BLaER1 treated with 17β-estradiol and CSF1 and Interleukin-3, amounts not matched to agents 10 nM and 100 nM (cell line): Measurements from ENCODE around the gene PRMT5.
A peak's percentile ranks its signal among the peaks of the same experiment; 100 is the strongest.

Experiments used
- H3K27ac ChIP-seq, 11 experiments: shearing (Covaris generic); formaldehyde crosslinking; 2 replicates each; pipeline ENCODE4 v1.8.1; 2022
- H3K27me3 ChIP-seq, 11 experiments: shearing (Covaris generic); formaldehyde crosslinking; 2 replicates each; pipeline ENCODE4 v1.8.1; 2022
- H3K36me3 ChIP-seq, 11 experiments: shearing (Covaris generic); formaldehyde crosslinking; 2 replicates each; pipeline ENCODE4 v1.8.1; 2022
- H3K4me1 ChIP-seq, 10 experiments: shearing (Covaris generic); formaldehyde crosslinking; 2 replicates each; pipeline ENCODE4 v1.8.1; 2022
- H3K4me2 ChIP-seq, 11 experiments: shearing (Covaris generic); formaldehyde crosslinking; 2 replicates each; pipeline ENCODE4 v1.8.1; 2022
- H3K4me3 ChIP-seq, 10 experiments: shearing (Covaris generic); formaldehyde crosslinking; 2 replicates each; pipeline ENCODE4 v1.8.1; 2022
- H3K9ac ChIP-seq, 11 experiments: shearing (Covaris generic); formaldehyde crosslinking; 2 replicates each; pipeline ENCODE4 v1.8.1; 2022
- H3K9me3 ChIP-seq, 11 experiments: shearing (Covaris generic); formaldehyde crosslinking; replicated peaks in 1 of 11; 2 replicates each; pipeline ENCODE4 v1.8.1; 2022
- H4K20me1 ChIP-seq, 11 experiments: shearing (Covaris generic); formaldehyde crosslinking; 2 replicates each; pipeline ENCODE4 v1.8.1; 2022
- Cebpa-rat ChIP-seq, 11 experiments: shearing (Covaris generic); IDR thresholded peaks; 2 replicates each; pipeline ENCODE4 v1.8.1; 2022

Gene PRMT5

DNA sequence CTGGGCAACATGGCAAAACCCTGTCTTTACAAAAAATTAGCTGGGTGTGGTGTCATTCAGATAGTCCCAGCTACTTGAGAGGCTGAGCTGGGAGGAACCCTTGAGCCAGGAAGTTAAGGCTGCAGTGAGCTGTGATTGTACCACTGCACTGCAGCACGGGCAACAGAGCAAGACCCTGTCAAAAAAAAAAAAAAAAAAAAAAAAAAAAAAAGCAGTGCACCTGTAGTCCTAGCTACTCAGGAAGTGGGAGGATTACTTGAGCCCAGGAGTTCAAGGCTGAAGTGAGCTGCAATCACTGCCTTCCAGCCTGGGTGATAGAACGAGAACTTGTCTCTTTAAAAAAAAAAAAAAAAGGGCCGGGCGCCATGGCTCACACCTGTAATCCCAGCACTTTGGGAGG is 40.5 kb downstream of the PRMT5 start:
- H3K27me3 ChIP-seq = peaks cover 0 to 14% (median 0%) of the 10 kb centered on the region in 11 experiments; a peak in 8 of 22 replicates

DNA sequence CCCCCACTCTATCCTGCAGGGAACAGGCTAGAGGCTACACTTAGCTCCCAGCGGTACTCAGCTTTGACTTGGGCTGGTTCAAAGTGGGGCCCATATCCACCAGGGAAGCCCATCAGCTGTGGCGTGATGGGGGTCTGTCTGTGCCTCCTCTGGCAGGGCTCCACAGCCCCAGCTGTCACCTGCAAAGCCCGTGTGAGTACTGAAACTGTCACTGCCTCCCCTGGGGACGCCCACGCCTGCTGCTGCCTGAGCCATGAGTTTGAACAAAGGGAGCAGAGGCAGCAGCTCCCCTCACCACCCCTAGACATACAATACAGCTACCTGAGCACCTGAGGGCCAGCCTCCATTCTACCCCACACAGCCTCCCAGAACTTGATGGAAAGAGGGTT is 41.2 kb downstream of the PRMT5 start:
- peak overlapping the region; percentile 72 to 98 (median 91) for H3K4me2 ChIP-seq
- H3K27me3 ChIP-seq = peaks cover 0 to 14% (median 0%) of the 10 kb centered on the region in 11 experiments; a peak in 8 of 22 replicates
- H3K4me3 ChIP-seq = peak overlapping the region in 6 of 10 experiments; percentile 5 to 59 (median 44); a peak in 7 of 20 replicates
- TF ChIP-seq Cebpa-rat (IDR thresholded peaks at IDR 0.05) = no peak
- no peaks in the 10 kb centered on the region for H3K9me3 ChIP-seq
- H3K27ac ChIP-seq = peak overlapping the region in 7 of 11 experiments; percentile 2 to 73 (median 54); a peak in 10 of 22 replicates
- peaks cover 45 to 82% (median 71%) of the 10 kb centered on the region in 10 experiments for H3K4me1 ChIP-seq
- peak overlapping the region in 8 of 11 experiments; percentile 5 to 70 (median 44); a peak in 10 of 22 replicates for H3K9ac ChIP-seq
- H4K20me1 ChIP-seq = peaks cover 0 to 7% (median 0%) of the 10 kb centered on the region in 11 experiments; a peak in 1 of 22 replicates
- peaks cover 0 to 7% (median 0%) of the 10 kb centered on the region in 11 experiments; a peak in 4 of 22 replicates for H3K36me3 ChIP-seq

More for the DNA sequence above, 40.5 kb downstream of the PRMT5 start:
- Histone ChIP-seq H4K20me1 (peaks cover 0 to 7% (median 0%) of the 10 kb centered on the region in 11 experiments; a peak in 1 of 22 replicates), H3K4me3 (peak overlapping the region in 1 of 10 experiments; percentile 51; a peak in 1 of 20 replicates), H3K36me3 (peaks cover 0 to 13% (median 3%) of the 10 kb centered on the region in 11 experiments; a peak in 8 of 22 replicates), H3K27ac (peak overlapping the region in 4 of 11 experiments; percentile 52 to 73 (median 58); a peak in 7 of 22 replicates), H3K9me3 (no peaks in the 10 kb centered on the region), H3K4me2 (peak overlapping the region; percentile 72 to 98 (median 91); a peak in 21 of 22 replicates), H3K9ac (peak overlapping the region in 5 of 11 experiments; percentile 20 to 70 (median 66); a peak in 8 of 22 replicates), H3K4me1 (peaks cover 39 to 76% (median 64%) of the 10 kb centered on the region in 10 experiments)
- no peak for TF ChIP-seq Cebpa-rat (IDR thresholded peaks at IDR 0.05)

DNA sequence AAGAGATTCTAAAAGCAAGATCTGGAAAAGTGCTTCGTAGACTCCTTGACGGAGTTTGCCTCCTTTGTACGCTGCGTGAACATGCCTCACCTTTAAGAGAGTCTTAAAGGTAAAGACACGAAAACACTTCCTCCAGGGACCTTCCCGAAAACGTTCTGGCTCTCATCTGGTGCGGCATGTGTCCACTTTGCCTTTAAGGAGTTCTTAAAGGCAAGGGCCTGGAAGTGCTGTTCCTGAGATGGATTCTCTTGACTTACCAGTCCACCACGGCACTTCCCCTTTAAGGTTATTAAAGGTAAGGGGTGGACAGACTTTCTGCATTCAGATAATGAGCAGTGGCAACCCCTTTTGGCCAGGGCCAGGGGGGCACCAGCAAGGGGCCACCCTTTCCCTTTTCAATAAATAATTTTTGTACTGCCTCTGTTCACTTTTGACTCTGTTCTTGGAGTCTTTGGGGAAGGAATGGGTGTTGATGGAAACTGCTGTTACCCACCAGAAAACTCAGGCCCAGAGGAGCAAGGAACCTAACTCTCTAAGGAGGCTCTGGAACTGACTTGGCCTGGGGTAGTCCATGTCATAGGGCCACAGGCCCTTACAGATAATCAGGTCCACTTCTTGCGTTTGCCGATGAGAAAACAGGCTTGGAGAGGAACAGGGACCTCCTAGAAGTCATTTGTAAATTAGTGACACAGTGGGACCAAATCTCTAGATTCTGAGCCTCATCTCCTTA is 41.8 kb downstream of the PRMT5 start:
- H3K4me2 ChIP-seq = peak overlapping the region; percentile 72 to 98 (median 91)
- H4K20me1 ChIP-seq = peaks cover 0 to 7% (median 0%) of the 10 kb centered on the region in 11 experiments; a peak in 1 of 22 replicates
- peak overlapping the region; percentile 51 to 72 (median 67) for H3K9ac ChIP-seq
- H3K27ac ChIP-seq = peak overlapping the region in 10 of 11 experiments; percentile 31 to 73 (median 54); a peak in 19 of 22 replicates
- peak overlapping the region; percentile 37 to 70 (median 54) for H3K4me3 ChIP-seq
- no peak for TF ChIP-seq Cebpa-rat (IDR thresholded peaks at IDR 0.05)
- no peaks in the 10 kb centered on the region for H3K9me3 ChIP-seq
- peaks cover 0 to 3% (median 0%) of the 10 kb centered on the region in 11 experiments; a peak in 2 of 22 replicates for H3K36me3 ChIP-seq
- peaks cover 0 to 14% (median 0%) of the 10 kb centered on the region in 11 experiments; a peak in 8 of 22 replicates for H3K27me3 ChIP-seq
- H3K4me1 ChIP-seq = peaks cover 49 to 82% (median 76%) of the 10 kb centered on the region in 10 experiments

DNA sequence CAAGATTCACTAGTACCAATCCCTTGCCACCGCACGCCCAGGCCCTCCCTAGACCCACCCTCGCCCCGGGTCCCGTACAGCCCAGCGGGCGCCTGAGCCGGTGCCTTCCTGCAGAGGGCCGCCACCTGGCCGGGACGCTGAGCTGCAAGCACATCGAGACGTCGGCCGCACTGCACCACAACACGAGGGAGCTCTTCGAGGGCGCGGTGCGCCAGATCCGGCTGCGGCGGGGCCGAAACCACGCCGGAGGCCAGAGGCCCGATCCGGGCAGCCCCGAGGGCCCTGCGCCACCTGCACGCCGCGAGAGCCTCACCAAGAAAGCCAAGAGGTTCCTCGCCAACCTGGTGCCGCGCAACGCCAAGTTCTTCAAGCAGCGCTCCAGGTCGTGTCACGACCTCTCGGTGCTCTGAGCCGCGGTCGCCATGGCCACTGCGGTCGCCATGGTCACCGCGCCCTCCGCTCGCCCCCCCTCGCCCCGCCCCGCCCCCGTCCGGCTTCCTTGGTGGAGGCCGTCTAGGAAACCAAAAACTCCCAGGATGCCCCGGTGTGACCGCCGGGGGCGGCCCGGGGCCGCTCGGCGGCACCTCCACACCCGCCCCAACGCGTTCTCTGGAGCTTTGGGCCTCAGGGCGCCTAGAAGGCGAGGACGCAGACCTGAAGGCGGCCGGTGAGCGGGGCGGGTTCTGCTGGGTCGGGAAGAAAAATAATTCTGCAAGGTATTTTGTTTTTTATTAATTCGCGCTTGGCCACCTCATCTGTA is 42.5 kb downstream of the PRMT5 start:
- Histone ChIP-seq H3K27me3 (peaks cover 0 to 14% (median 0%) of the 10 kb centered on the region in 11 experiments; a peak in 8 of 22 replicates), H3K4me3 (peak overlapping the region; percentile 37 to 70 (median 54)), H4K20me1 (peaks cover 0 to 7% (median 0%) of the 10 kb centered on the region in 11 experiments; a peak in 1 of 22 replicates), H3K9ac (peak overlapping the region; percentile 51 to 72 (median 67)), H3K36me3 (no peaks in the 10 kb centered on the region), H3K4me1 (peaks cover 57 to 90% (median 83%) of the 10 kb centered on the region in 10 experiments), H3K4me2 (peak overlapping the region; percentile 72 to 98 (median 91)), H3K27ac (peak overlapping the region in 10 of 11 experiments; percentile 31 to 73 (median 54); a peak in 18 of 22 replicates), H3K9me3 (no peaks in the 10 kb centered on the region)
- no peak for TF ChIP-seq Cebpa-rat (IDR thresholded peaks at IDR 0.05)

DNA sequence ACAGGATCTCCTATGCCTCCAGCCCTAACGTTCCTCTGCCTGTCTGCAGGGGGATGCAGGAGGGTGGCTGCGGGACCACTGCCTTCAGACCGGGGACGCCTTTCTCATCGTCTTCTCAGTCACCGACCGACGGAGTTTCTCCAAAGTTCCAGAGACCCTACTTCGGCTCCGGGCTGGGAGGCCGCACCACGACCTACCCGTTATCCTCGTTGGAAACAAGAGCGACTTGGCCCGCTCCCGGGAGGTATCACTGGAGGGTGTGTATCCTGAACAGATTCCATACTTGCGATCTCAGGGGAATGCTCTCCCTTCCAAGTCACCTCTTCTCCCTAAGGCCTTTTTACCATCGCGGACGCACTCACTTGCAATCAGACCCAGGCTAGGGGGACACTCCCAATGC is 43.2 kb downstream of the PRMT5 start:
- H3K4me2 ChIP-seq = peak overlapping the region; percentile 72 to 98 (median 91)
- H3K27me3 ChIP-seq = peaks cover 0 to 14% (median 0%) of the 10 kb centered on the region in 11 experiments; a peak in 8 of 22 replicates
- H3K27ac ChIP-seq = no peak overlapping the region
- peak overlapping the region in 3 of 10 experiments; percentile 37 to 70 (median 59); a peak in 1 of 20 replicates for H3K4me3 ChIP-seq
- H4K20me1 ChIP-seq = peaks cover 0 to 7% (median 0%) of the 10 kb centered on the region in 11 experiments; a peak in 2 of 22 replicates
- H3K36me3 ChIP-seq = 0 out of 22 replicates have a peak, but pooled peaks cover 0 to under 1% (median 0%) of the 10 kb centered on the region in 11 experiments
- no peaks in the 10 kb centered on the region for H3K9me3 ChIP-seq
- H3K9ac ChIP-seq = peak overlapping the region in 2 of 11 experiments; percentile 62 to 64; a peak in 1 of 22 replicates
- TF ChIP-seq Cebpa-rat (IDR thresholded peaks at IDR 0.05) = no peak
- H3K4me1 ChIP-seq = peaks cover 59 to 90% (median 83%) of the 10 kb centered on the region in 10 experiments

DNA sequence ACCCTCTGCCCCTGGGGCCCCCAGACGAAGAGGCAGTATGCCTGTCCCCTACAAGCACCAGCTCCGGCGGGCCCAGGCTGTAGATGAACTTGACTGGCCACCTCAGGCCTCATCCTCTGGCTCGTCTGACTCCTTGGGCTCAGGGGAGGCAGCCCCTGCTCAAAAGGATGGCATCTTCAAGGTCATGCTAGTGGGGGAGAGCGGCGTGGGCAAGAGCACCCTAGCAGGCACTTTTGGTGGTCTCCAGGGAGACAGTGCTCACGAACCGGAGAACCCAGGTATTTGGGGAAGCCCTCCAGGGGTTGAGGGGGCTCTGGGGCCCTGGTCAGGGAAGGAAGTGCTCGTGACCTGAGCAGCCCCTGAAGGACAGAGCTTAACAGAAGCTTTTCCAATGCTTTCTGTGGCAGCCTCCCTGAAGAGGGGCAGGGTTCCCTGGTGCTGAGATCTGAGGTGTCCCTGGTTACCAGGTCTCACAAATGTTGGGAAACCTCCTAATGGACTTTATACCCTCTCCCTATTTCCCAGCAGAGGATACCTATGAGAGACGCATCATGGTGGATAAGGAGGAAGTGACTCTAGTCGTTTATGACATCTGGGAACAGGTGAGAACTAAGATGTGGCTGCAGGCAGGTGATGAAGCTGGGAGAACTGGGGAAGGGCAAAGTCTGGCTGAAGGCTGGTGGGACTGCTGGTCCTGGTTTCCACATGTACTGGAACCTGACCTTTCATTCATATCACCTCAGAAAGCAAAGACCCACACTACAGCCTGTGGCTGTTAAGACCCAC is 44.2 kb downstream of the PRMT5 start:
- no peak for TF ChIP-seq Cebpa-rat (IDR thresholded peaks at IDR 0.05)
- no peak overlapping the region for H3K27ac ChIP-seq
- H3K4me3 ChIP-seq = no peak overlapping the region
- H3K9me3 ChIP-seq = no peaks in the 10 kb centered on the region
- peaks cover 0 to 7% (median 0%) of the 10 kb centered on the region in 11 experiments; a peak in 3 of 22 replicates for H4K20me1 ChIP-seq
- H3K9ac ChIP-seq = peak overlapping the region in 1 of 11 experiments; percentile 12; a peak in 1 of 22 replicates
- peak overlapping the region; percentile 18 to 91 (median 72); a peak in 20 of 22 replicates for H3K4me2 ChIP-seq
- H3K36me3 ChIP-seq = peaks cover 0 to 4% (median 0%) of the 10 kb centered on the region in 11 experiments; a peak in 4 of 22 replicates
- peaks cover 0 to 14% (median 0%) of the 10 kb centered on the region in 11 experiments; a peak in 8 of 22 replicates for H3K27me3 ChIP-seq
- H3K4me1 ChIP-seq = peaks cover 59 to 84% (median 80%) of the 10 kb centered on the region in 10 experiments

DNA sequence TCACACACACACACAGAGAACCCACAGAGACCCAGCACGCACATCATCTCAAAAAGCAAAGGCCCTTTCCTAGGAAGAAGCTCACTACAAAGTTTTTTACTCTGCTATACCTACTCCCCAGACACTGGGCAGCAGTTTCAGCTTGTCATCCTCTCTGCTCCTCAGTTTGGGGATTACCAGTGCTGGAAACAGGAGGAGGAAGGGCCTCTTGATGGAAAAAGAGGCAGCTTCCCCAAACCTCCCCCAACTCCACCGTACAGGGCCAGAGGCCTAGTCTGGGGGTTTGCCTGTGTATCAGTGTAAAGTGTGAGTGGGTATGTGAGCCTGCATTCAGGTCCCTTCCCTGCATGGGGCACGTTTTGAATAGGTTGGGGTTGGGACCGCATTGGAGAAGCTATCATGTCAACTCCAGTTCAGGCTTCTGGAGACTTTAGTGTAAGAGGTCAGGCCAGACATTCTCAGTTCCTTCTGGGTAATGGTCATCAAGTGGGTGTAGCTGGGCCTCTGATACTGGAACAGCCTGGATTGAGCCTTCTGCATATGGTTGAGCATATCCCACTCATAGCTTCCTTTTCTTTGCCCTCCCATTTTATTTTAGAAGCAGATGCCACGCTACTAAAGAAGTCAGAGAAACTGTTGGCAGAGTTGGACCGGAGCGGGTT is 45.0 kb downstream of the PRMT5 start:
- peaks cover 0 to 9% (median 0%) of the 10 kb centered on the region in 11 experiments; a peak in 3 of 22 replicates for H4K20me1 ChIP-seq
- H3K9ac ChIP-seq = peak overlapping the region in 2 of 11 experiments; percentile 22 to 23; a peak in 1 of 22 replicates
- peaks cover 59 to 77% (median 74%) of the 10 kb centered on the region in 10 experiments for H3K4me1 ChIP-seq
- no peak overlapping the region for H3K4me3 ChIP-seq
- H3K27ac ChIP-seq = no peak overlapping the region
- peak overlapping the region; percentile 18 to 91 (median 72); a peak in 21 of 22 replicates for H3K4me2 ChIP-seq
- peaks cover 0 to 10% (median 5%) of the 10 kb centered on the region in 11 experiments; a peak in 13 of 22 replicates for H3K36me3 ChIP-seq
- no peak for TF ChIP-seq Cebpa-rat (IDR thresholded peaks at IDR 0.05)
- no peaks in the 10 kb centered on the region for H3K9me3 ChIP-seq
- H3K27me3 ChIP-seq = peaks cover 0 to 14% (median 0%) of the 10 kb centered on the region in 11 experiments; a peak in 8 of 22 replicates
